ENCODE data around the gene SH3BGRL. TPM values are rescaled to one million over a fixed set of nuclear protein-coding genes. Genes with fewer than 3 reads are reported as not detected.
A peak's percentile ranks its signal among the peaks of the same experiment; 100 is the strongest.

SH3BGRL gene
- total RNA-seq: 100 to 1,000 TPM; 266 to 380 (median 359) TPM

- TF ChIP-seq, protein P1, sequence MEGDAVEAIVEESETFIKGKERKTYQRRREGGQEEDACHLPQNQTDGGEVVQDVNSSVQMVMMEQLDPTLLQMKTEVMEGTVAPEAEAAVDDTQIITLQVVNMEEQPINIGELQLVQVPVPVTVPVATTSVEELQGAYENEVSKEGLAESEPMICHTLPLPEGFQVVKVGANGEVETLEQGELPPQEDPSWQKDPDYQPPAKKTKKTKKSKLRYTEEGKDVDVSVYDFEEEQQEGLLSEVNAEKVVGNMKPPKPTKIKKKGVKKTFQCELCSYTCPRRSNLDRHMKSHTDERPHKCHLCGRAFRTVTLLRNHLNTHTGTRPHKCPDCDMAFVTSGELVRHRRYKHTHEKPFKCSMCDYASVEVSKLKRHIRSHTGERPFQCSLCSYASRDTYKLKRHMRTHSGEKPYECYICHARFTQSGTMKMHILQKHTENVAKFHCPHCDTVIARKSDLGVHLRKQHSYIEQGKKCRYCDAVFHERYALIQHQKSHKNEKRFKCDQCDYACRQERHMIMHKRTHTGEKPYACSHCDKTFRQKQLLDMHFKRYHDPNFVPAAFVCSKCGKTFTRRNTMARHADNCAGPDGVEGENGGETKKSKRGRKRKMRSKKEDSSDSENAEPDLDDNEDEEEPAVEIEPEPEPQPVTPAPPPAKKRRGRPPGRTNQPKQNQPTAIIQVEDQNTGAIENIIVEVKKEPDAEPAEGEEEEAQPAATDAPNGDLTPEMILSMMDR (IDR thresholded peaks at IDR 0.05): peak in 2 of 4 experiments; percentile 12 to 29
- peak; percentile 15 for TF ChIP-seq POLR2AphosphoS5 (IDR thresholded peaks at IDR 0.05)
- TF ChIP-seq EP300 (IDR thresholded peaks at IDR 0.05): no peak
- peak; percentile 9 to 15 for TF ChIP-seq POLR2A (IDR thresholded peaks at IDR 0.05)
- H3K36me3 ChIP-seq: no peaks in the 10 kb centered on the region
- H3K27me3 ChIP-seq: no peaks in the 10 kb centered on the region
- WGBS, 2 donors (ENCODE audit: low coverage in 1 of 2): 0 to 12% methylated on average over 11 to 14 of the region's 23 CpGs
- peak; percentile 98 for ATAC-seq
- H3K4me1 ChIP-seq: peaks cover 0 to 8% (median 0%) of the 10 kb centered on the region in 3 donors
- peak within 1 kb of the TSS; percentile 64 to 81 for H3K4me3 ChIP-seq
- H3K9me3 ChIP-seq: no peaks in the 10 kb centered on the region
- peak within 1 kb of the TSS; percentile 79 to 86 (median 83) for H3K27ac ChIP-seq
Observed at GRCh38 chrX:81201671-81202455, at the start of gene SH3BGRL, which contains the start of gene HMGN5. Gene SH3BGRL (plus strand): TSS chrX:81202102. CDS start chrX:81202201, 99 bp downstream. Gene HMGN5 (minus strand): TSS chrX:81201913. CDS start chrX:81121549, 80,364 bp downstream.

DNA sequence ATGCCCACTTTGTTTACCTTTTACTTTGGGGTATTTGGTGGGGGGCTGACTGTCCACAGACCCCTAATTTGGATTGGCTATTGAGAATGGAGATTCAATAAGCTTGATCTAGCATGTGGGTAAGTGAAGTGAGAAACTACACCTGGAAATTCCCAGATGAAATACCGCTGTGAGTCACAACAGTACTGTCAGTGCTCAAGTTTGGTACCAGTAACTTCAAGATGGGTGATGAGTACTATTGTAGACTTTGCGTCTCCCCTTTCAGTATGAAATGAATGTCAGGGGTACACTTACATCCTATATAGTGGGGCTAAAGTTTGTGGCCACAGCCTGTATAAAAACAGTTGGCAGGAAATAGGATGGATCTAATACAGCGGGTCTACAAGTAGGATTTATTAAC, 33.5 kb upstream of the SH3BGRL start:
- no peaks in the 10 kb centered on the region for H3K27me3 ChIP-seq
- 70 to 100% methylated on average over 1 to 3 of the region's 3 CpGs for WGBS, 2 donors (ENCODE audit: low coverage in 1 of 2)
- ATAC-seq: no peak

GRCh38 chrX:81174286-81174685, 27.6 kb upstream of the SH3BGRL start:
- no peaks in the 10 kb centered on the region for H3K9me3 ChIP-seq
- H3K36me3 ChIP-seq: no peaks in the 10 kb centered on the region
- H3K27me3 ChIP-seq: no peaks in the 10 kb centered on the region
- H3K27ac ChIP-seq: no peak overlapping the region
- WGBS, 2 donors (ENCODE audit: low coverage in 1 of 2): 10 to 43% methylated on average over 1 of the region's 1 CpG
- no peak for ATAC-seq
- H3K4me1 ChIP-seq: no peaks in the 10 kb centered on the region
- no peak for TF ChIP-seq POLR2AphosphoS5 (IDR thresholded peaks at IDR 0.05)
- TF ChIP-seq, protein P1 (IDR thresholded peaks at IDR 0.05): peak in 3 of 4 experiments; percentile 27 to 40 (median 31)
- no peak for TF ChIP-seq EP300 (IDR thresholded peaks at IDR 0.05)
- H3K4me3 ChIP-seq: no peak overlapping the region

More for the DNA sequence above, 33.5 kb upstream of the SH3BGRL start:
- no peak overlapping the region for H3K4me3 ChIP-seq
- H3K9me3 ChIP-seq: no peaks in the 10 kb centered on the region
- no peaks in the 10 kb centered on the region for H3K36me3 ChIP-seq
- TF ChIP-seq, protein P1 (IDR thresholded peaks at IDR 0.05): no peak
- TF ChIP-seq EP300 (IDR thresholded peaks at IDR 0.05): no peak
- no peak overlapping the region for H3K27ac ChIP-seq
- H3K4me1 ChIP-seq: no peaks in the 10 kb centered on the region

GRCh38 chrX:81195259-81195658, 6.6 kb upstream of the SH3BGRL start:
- WGBS, 2 donors (ENCODE audit: low coverage in 1 of 2): 74 to 100% methylated on average over 1 to 2 of the region's 2 CpGs
- no peak overlapping the region for H3K27ac ChIP-seq
- H3K27me3 ChIP-seq: no peaks in the 10 kb centered on the region
- H3K4me1 ChIP-seq: no peaks in the 10 kb centered on the region
- no peaks in the 10 kb centered on the region for H3K36me3 ChIP-seq
- ATAC-seq: no peak
- H3K4me3 ChIP-seq: no peak overlapping the region
- no peaks in the 10 kb centered on the region for H3K9me3 ChIP-seq
- TF ChIP-seq POLR2AphosphoS5 (IDR thresholded peaks at IDR 0.05): no peak
- TF ChIP-seq POLR2A (IDR thresholded peaks at IDR 0.05): no peak
- TF ChIP-seq EP300 (IDR thresholded peaks at IDR 0.05): no peak
- TF ChIP-seq, protein P1 (IDR thresholded peaks at IDR 0.05): no peak

DNA sequence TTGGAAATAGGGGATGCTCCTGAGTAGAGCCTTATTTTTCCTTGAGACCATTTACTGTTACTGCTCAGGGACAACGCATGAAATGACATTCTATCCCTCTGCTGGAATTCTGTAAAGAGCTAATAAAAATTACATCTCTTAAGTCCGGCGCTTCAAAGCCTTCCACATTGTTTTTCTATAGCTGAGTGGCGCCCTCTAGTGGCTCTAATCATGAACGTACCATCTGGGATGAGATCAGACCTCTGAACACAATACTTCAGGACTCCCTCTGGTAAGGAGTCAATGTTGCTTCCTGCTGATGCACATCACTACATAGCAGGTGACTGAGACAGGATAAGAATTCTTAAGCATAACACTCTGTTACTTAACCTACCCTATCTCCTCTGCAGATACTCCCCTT, 6.2 kb upstream of the SH3BGRL start:
- no peak overlapping the region for H3K4me3 ChIP-seq
- no peaks in the 10 kb centered on the region for H3K9me3 ChIP-seq
- H3K4me1 ChIP-seq: no peaks in the 10 kb centered on the region
- WGBS, 2 donors (ENCODE audit: low coverage in 1 of 2): 0 to 31% methylated on average over 1 to 5 of the region's 5 CpGs
- TF ChIP-seq, protein P1 (IDR thresholded peaks at IDR 0.05): peak; percentile 17 to 63 (median 22)
- no peak for TF ChIP-seq POLR2AphosphoS5 (IDR thresholded peaks at IDR 0.05)
- H3K27me3 ChIP-seq: no peaks in the 10 kb centered on the region
- no peak overlapping the region for H3K27ac ChIP-seq
- no peaks in the 10 kb centered on the region for H3K36me3 ChIP-seq
- no peak for ATAC-seq

Data from gastroesophageal sphincter (tissue), 4 donors.